HepG2 (cell line): Measurements from ENCODE around the gene ACTG2. TPM values are rescaled to one million over a fixed set of nuclear protein-coding genes. Genes with fewer than 3 reads are reported as not detected.

Experiments used
- ATAC-seq: fragments of 200-7000 bp; cut with Tn5 transposase; 3 replicates; pipeline ENCODE4 v1.9.1; 2020; ENCODE audit warnings: mild to moderate bottlenecking, moderate library complexity
- BruUV-seq: library from RNA; stranded (reverse); fragments of 400-500 nt; replicated peaks from 2 replicates; lab custom pipeline; 2021; lab: Mats Ljungman, UMichigan
- CTCF ChIA-PET: fragments of 300-600 bp; formaldehyde crosslinking; extraction: SDS; loops from one replicate; lab custom pipeline; 2021; ENCODE audit warnings: low total read pairs, inconsistent platforms, low intra/inter-chr PET ratio; lab: Yijun Ruan, JAX
- POLR2A ChIA-PET: fragments of 350-600 bp; sonication (Branson Sonifier 250); formaldehyde crosslinking; loops from one replicate; lab custom pipeline; 2020; ENCODE audit warnings: antibody characterized with exemption, inconsistent platforms; lab: Yijun Ruan, JAX
- DNase-seq: peaks from one replicate; pipeline ENCODE4 v3.0.0-alpha.2; 2015; ENCODE audit warnings: low spot score
- FAIRE-seq: peaks from 3 replicates; lab custom pipeline; 2011; peaks lifted over from hg19 to GRCh38; lab: Jason Lieb, UNC
- H2AFZ ChIP-seq: one replicate; pipeline ENCODE4 v1.6.1; 2011; ENCODE audit warnings: low read length, inconsistent platforms
- H3K27ac ChIP-seq: fragments of 300-600 bp; 3 replicates; pipeline ENCODE4 v1.8.0; 2011; ENCODE audit warnings: mixed run types, mild to moderate bottlenecking, mixed read lengths, low read length, inconsistent platforms; ENCODE audit not compliant: insufficient read depth; ENCODE audit errors: extremely low read length
- H3K27me3 ChIP-seq, 2 experiments: fragments of 200-600 bp in 1 of 2; 2 replicates in 1 of 2; 3 replicates in 1 of 2; pipeline versions ENCODE4 v1.6.0 to v1.8.0; 2011; ENCODE audit warnings: low read length in 2 of 2, mild to moderate bottlenecking in 2 of 2, moderate library complexity in 2 of 2, inconsistent platforms in 1 of 2; ENCODE audit not compliant: insufficient read depth in 2 of 2, control insufficient read depth in 1 of 2
- H3K36me3 ChIP-seq, 2 experiments: fragments of 200-600 bp in 1 of 2; replicated peaks in 1 of 2; 2 replicates in 1 of 2; 3 replicates in 1 of 2; pipeline versions ENCODE4 v1.5.1 to v1.8.0; 2011; ENCODE audit warnings: low read length in 2 of 2, inconsistent platforms in 1 of 2; ENCODE audit not compliant: insufficient read depth in 2 of 2, control insufficient read depth in 1 of 2
- H3K4me1 ChIP-seq: 2 replicates; pipeline ENCODE4 v1.5.1; 2012; ENCODE audit warnings: low read length, inconsistent platforms; ENCODE audit not compliant: insufficient read depth
- H3K4me2 ChIP-seq: 2 replicates; pipeline ENCODE4 v1.6.0; 2011; ENCODE audit warnings: low read depth, low read length, inconsistent platforms
- H3K4me3 ChIP-seq, 3 experiments: fragments of 200-600 bp in 1 of 3; sonication (generic), shearing (Covaris generic) in 1 of 3; replicated peaks in 1 of 3; 2 replicates each; pipeline ENCODE4 v1.5.1; 2011 to 2016; ENCODE audit warnings: low read length in 3 of 3, inconsistent platforms in 2 of 3, low read depth in 2 of 3, mild to moderate bottlenecking in 2 of 3, control low read depth in 1 of 3, mixed read lengths in 1 of 3; ENCODE audit not compliant: insufficient read depth in 1 of 3
- H3K79me2 ChIP-seq: one replicate; pipeline ENCODE4 v1.6.1; 2011; ENCODE audit warnings: low read length, inconsistent platforms; ENCODE audit not compliant: insufficient read depth
- H3K9ac ChIP-seq: 2 replicates; pipeline ENCODE4 v1.6.0; 2011; ENCODE audit warnings: mild to moderate bottlenecking, low read depth, low read length, inconsistent platforms; ENCODE audit not compliant: insufficient read depth
- H3K9me3 ChIP-seq: 2 replicates; pipeline ENCODE4 v1.5.1; 2012; ENCODE audit warnings: mild to moderate bottlenecking, low read length
- H4K20me1 ChIP-seq: 2 replicates; pipeline ENCODE4 v1.6.0; 2011; ENCODE audit warnings: inconsistent platforms, mild to moderate bottlenecking, low read length, moderate library complexity; ENCODE audit not compliant: insufficient read depth
- ATRX ChIP-seq: sonication (generic); formaldehyde crosslinking; IDR thresholded peaks from 2 replicates; pipeline ENCODE4 v1.4.0; 2020; ENCODE audit warnings: missing genetic modification reagents, borderline replicate concordance
- CAMTA2 ChIP-seq: sonication (generic); formaldehyde crosslinking; IDR thresholded peaks from 2 replicates; pipeline ENCODE4 v1.4.0; 2020; ENCODE audit warnings: mild to moderate bottlenecking, missing genetic modification reagents, borderline replicate concordance
- CENPX ChIP-seq: sonication (generic); formaldehyde crosslinking; IDR thresholded peaks from 2 replicates; pipeline ENCODE4 v1.9.0; 2021; ENCODE audit warnings: mild to moderate bottlenecking, missing genetic modification reagents, moderate library complexity
- CHD4 ChIP-seq: fragments of 200-600 bp; sonication (generic); IDR thresholded peaks from 2 replicates; pipeline ENCODE4 v1.7.0; 2017; ENCODE audit warnings: mild to moderate bottlenecking, low read length, borderline replicate concordance
- DPF2 ChIP-seq: sonication (generic); formaldehyde crosslinking; IDR thresholded peaks from 2 replicates; pipeline ENCODE4 v1.4.0; 2020; ENCODE audit warnings: mild to moderate bottlenecking, low read depth, missing genetic modification reagents, borderline replicate concordance
- EHMT2 ChIP-seq: fragments of 200-600 bp; sonication (generic); IDR thresholded peaks from 2 replicates; pipeline ENCODE4 v1.7.0; 2017; ENCODE audit warnings: antibody characterized with exemption, low read depth, low read length, borderline replicate concordance
- FOXA1 ChIP-seq, 2 experiments: fragments of 450-650 bp in 1 of 2; sonication (generic) in 1 of 2; formaldehyde crosslinking in 1 of 2; IDR thresholded peaks; 2 replicates each; pipeline versions ENCODE4 v1.4.0 to v1.6.1; 2016 to 2020; ENCODE audit warnings: missing genetic modification reagents in 1 of 2
- KDM4B ChIP-seq: sonication (generic); formaldehyde crosslinking; IDR thresholded peaks from 2 replicates; pipeline ENCODE4 v1.4.0; 2020; ENCODE audit warnings: missing genetic modification reagents
- PAWR ChIP-seq: sonication (generic); formaldehyde crosslinking; IDR thresholded peaks from 2 replicates; pipeline ENCODE4 v1.4.0; 2020; ENCODE audit warnings: missing genetic modification reagents, mild to moderate bottlenecking, borderline replicate concordance
- ZNF432 ChIP-seq: sonication (generic); formaldehyde crosslinking; IDR thresholded peaks from 2 replicates; pipeline ENCODE4 v1.5.0; 2020; ENCODE audit warnings: missing genetic modification reagents, mild to moderate bottlenecking, borderline replicate concordance
- ZNF562 ChIP-seq: sonication (generic); formaldehyde crosslinking; IDR thresholded peaks from 2 replicates; pipeline ENCODE4 v1.8.0; 2022; ENCODE audit warnings: missing genetic modification reagents, borderline replicate concordance
- ZNF616 ChIP-seq: sonication (generic); formaldehyde crosslinking; IDR thresholded peaks from 2 replicates; pipeline ENCODE4 v1.5.0; 2020; ENCODE audit warnings: low read depth, mild to moderate bottlenecking, missing genetic modification reagents
- ZNF772 ChIP-seq: sonication (generic); formaldehyde crosslinking; IDR thresholded peaks from 2 replicates; pipeline ENCODE4 v1.5.0; 2020; ENCODE audit warnings: mild to moderate bottlenecking, missing genetic modification reagents
- ZNF777 ChIP-seq: sonication (generic); formaldehyde crosslinking; IDR thresholded peaks from 2 replicates; pipeline ENCODE4 v1.4.0; 2020; ENCODE audit warnings: missing genetic modification reagents
- ZNF792 ChIP-seq: IDR thresholded peaks from 2 replicates; pipeline ENCODE4 v1.6.1; 2016
- ZSCAN9 ChIP-seq: IDR thresholded peaks from 2 replicates; pipeline ENCODE4 v1.6.1; 2016; ENCODE audit warnings: borderline replicate concordance
- WGBS: methylation state at CpG from one replicate; pipeline ENCODE4 v1.1.6; 2017; ENCODE audit warnings: low lambda C conversion rate; 5-methylcytosine and 5-hydroxymethylcytosine counted together
- in situ Hi-C: cut with HindIII; loops from 2 replicates; pipeline ENCODE4 v1.10.0; 2017; ENCODE audit warnings: low pct_unique_long_range_greater_than_20kb; ENCODE audit not compliant: extremely low pct_ligation_motif_present
- intact Hi-C: fragments of 100-400 bp; cut with micrococcal nuclease; formaldehyde crosslinking; loops from one replicate; pipeline ENCODE4 v1.10.0; 2022; ENCODE audit not compliant: unreplicated experiment
- polyA plus RNA-seq, 8 experiments: library from polyadenylated mRNA; depleted of rRNA in 3 of 8; stranded (reverse) in 7 of 8; unstranded in 1 of 8; fragments of >200 nt; fragmentation: Illumina TruSeq in 4 of 8; extraction: Trizol in 4 of 8; gene quantifications; 2 replicates each; pipeline versions ENCODE4 v1.2.1 to v1.2.3, GENCODE V29; 2011 to 2016; ENCODE audit warnings: low read depth in 4 of 8, missing spikeins in 1 of 8, mixed read lengths in 1 of 8; ENCODE audit not compliant: insufficient read depth in 1 of 8
- total RNA-seq, 5 experiments: library from RNA; depleted of rRNA; stranded (reverse); fragments of >200 nt; fragmentation: Illumina TruSeq; extraction: Trizol; gene quantifications; 2 replicates each; pipeline ENCODE4 v1.2.3, GENCODE V29; 2016; ENCODE audit warnings: low read depth in 1 of 5
- TF ChIP-seq, protein P1 (sequence below): sonication (generic); formaldehyde crosslinking; IDR thresholded peaks from 2 replicates; pipeline ENCODE4 v1.4.0; 2020; ENCODE audit warnings: mild to moderate bottlenecking, missing genetic modification reagents
- TF ChIP-seq, protein P2 (sequence below): sonication (generic); formaldehyde crosslinking; IDR thresholded peaks from 2 replicates; pipeline ENCODE4 v1.4.0; 2020; ENCODE audit warnings: mild to moderate bottlenecking, missing genetic modification reagents, borderline replicate concordance

The ACTG2 gene
- total and polyA plus RNA-seq, 2 of the 13 experiments (the other 11 are each of a cell fraction or from before 2014, with no cell fraction given) = 0.13 TPM; not detected in 1

- TF ChIP-seq, protein P1, sequence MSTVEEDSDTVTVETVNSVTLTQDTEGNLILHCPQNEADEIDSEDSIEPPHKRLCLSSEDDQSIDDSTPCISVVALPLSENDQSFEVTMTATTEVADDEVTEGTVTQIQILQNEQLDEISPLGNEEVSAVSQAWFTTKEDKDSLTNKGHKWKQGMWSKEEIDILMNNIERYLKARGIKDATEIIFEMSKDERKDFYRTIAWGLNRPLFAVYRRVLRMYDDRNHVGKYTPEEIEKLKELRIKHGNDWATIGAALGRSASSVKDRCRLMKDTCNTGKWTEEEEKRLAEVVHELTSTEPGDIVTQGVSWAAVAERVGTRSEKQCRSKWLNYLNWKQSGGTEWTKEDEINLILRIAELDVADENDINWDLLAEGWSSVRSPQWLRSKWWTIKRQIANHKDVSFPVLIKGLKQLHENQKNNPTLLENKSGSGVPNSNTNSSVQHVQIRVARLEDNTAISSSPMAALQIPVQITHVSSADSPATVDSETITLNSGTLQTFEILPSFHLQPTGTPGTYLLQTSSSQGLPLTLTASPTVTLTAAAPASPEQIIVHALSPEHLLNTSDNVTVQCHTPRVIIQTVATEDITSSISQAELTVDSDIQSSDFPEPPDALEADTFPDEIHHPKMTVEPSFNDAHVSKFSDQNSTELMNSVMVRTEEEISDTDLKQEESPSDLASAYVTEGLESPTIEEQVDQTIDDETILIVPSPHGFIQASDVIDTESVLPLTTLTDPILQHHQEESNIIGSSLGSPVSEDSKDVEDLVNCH (CRISPR knock-in tag) = no peak
- no peak for TF ChIP-seq CAMTA2
- no peak for TF ChIP-seq ZNF792 (CRISPR knock-in tag)
- no peak for TF ChIP-seq DPF2 (CRISPR knock-in tag)
- no peak for TF ChIP-seq PAWR (CRISPR knock-in tag)
- no peak for TF ChIP-seq ZNF777 (CRISPR knock-in tag)
- TF ChIP-seq KDM4B (CRISPR knock-in tag) = no peak
- TF ChIP-seq ATRX (CRISPR knock-in tag) = no peak
- TF ChIP-seq CHD4 = no peak
- TF ChIP-seq, all 625 proteins: peak for 0
These were observed 75.6 kb downstream of the ACTG2 start (continued) for GRCh38 chr2:73968357-73968937.

DNA sequence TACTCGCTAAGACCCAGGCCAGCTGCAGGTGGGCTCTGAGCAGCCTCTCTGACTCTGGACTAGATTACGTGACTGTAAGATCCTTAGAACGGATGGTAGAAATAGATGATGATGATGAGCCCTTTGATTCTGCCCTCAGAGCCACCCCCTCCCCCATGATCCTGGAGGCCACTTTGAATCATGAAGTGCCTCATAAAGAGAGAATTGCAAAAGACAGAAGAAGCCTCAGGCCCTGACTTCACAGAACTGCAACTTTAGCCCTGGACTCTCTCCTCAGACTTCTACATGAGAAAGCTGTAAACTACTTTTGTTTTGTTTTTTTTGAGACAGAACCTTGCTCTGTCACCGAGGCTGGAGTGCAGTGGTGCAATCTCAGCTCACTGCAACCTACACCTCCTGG, 76.5 kb downstream of the ACTG2 start:
- H3K4me1 ChIP-seq = peaks cover 26% of the 10 kb centered on the region
- CTCF ChIA-PET = no interaction called here
- WGBS = 67% methylated on average over 4 of the region's 4 CpGs
- ATAC-seq (no peak), FAIRE-seq (no peak), DNase-seq (no peak)
- in situ Hi-C loops = no loop called here
- H3K27ac ChIP-seq = no peak overlapping the region
- no peaks in the 10 kb centered on the region for H3K36me3 ChIP-seq
- no peak overlapping the region for H3K9ac ChIP-seq
- no TSS peak for BruUV-seq
- H3K79me2 ChIP-seq = no peaks in the 10 kb centered on the region
- H3K9me3 ChIP-seq = no peaks in the 10 kb centered on the region
- H4K20me1 ChIP-seq = no peaks in the 10 kb centered on the region
- no peak overlapping the region for H3K4me3 ChIP-seq
- H3K27me3 ChIP-seq = peaks cover 0 to 7% of the 10 kb centered on the region in 2 experiments; a peak in 3 of 5 replicates
- H3K4me2 ChIP-seq = no peak overlapping the region
- POLR2A ChIA-PET = interaction anchor here (1.0 kb wide), 1 partner anchor 42 kb away, joined by 3 read pairs; the partner anchor contains the start of gene DGUOK
- no peak overlapping the region for H2AFZ ChIP-seq
- intact Hi-C loops = no loop called here
- no peak for TF ChIP-seq ZNF562 (CRISPR knock-in tag)
- TF ChIP-seq CENPX (CRISPR knock-in tag) = no peak
- no peak for TF ChIP-seq ZSCAN9
- TF ChIP-seq EHMT2 = no peak
- no peak for TF ChIP-seq ZNF432 (CRISPR knock-in tag)
- no peak for TF ChIP-seq ZNF616 (CRISPR knock-in tag)
- TF ChIP-seq FOXA1 (IDR thresholded peaks at IDR 0.05) = no peak
- TF ChIP-seq FOXA1 (CRISPR knock-in tag; IDR thresholded peaks at IDR 0.05) = no peak
- TF ChIP-seq ZNF772 (CRISPR knock-in tag) = no peak
- TF ChIP-seq, protein P2, sequence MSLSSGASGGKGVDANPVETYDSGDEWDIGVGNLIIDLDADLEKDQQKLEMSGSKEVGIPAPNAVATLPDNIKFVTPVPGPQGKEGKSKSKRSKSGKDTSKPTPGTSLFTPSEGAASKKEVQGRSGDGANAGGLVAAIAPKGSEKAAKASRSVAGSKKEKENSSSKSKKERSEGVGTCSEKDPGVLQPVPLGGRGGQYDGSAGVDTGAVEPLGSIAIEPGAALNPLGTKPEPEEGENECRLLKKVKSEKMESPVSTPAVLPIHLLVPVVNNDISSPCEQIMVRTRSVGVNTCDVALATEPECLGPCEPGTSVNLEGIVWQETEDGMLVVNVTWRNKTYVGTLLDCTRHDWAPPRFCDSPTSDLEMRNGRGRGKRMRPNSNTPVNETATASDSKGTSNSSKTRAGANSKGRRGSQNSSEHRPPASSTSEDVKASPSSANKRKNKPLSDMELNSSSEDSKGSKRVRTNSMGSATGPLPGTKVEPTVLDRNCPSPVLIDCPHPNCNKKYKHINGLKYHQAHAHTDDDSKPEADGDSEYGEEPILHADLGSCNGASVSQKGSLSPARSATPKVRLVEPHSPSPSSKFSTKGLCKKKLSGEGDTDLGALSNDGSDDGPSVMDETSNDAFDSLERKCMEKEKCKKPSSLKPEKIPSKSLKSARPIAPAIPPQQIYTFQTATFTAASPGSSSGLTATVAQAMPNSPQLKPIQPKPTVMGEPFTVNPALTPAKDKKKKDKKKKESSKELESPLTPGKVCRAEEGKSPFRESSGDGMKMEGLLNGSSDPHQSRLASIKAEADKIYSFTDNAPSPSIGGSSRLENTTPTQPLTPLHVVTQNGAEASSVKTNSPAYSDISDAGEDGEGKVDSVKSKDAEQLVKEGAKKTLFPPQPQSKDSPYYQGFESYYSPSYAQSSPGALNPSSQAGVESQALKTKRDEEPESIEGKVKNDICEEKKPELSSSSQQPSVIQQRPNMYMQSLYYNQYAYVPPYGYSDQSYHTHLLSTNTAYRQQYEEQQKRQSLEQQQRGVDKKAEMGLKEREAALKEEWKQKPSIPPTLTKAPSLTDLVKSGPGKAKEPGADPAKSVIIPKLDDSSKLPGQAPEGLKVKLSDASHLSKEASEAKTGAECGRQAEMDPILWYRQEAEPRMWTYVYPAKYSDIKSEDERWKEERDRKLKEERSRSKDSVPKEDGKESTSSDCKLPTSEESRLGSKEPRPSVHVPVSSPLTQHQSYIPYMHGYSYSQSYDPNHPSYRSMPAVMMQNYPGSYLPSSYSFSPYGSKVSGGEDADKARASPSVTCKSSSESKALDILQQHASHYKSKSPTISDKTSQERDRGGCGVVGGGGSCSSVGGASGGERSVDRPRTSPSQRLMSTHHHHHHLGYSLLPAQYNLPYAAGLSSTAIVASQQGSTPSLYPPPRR (CRISPR knock-in tag) = no peak
